Adrenal gland (tissue), 5 donors: ENCODE results near the gene ARHGAP6.

Source experiments
- POLR2A ChIP-seq, 2 donors: fragments of 450-650 bp; IDR thresholded peaks; one replicate each; pipeline ENCODE4 v1.6.1; 2017; ENCODE audit warnings: antibody characterized with exemption in 2 of 2, mild to moderate bottlenecking in 2 of 2, moderate library complexity in 1 of 2
- TF ChIP-seq, protein P1 (sequence below), 6 experiments: fragments of 450-650 bp in 4 of 6; fragments of 200-600 bp in 2 of 6; sonication (generic) in 1 of 6; IDR thresholded peaks; 1 replicate in 5 of 6; 2 replicates in 1 of 6; pipeline versions ENCODE4 v1.5.1 to v1.8.0; 2016 to 2021; ENCODE audit warnings: antibody characterized with exemption in 6 of 6, mild to moderate bottlenecking in 2 of 6, moderate library complexity in 1 of 6
- donor health status: DM: no; HTN: no; CAD: no.

DNA sequence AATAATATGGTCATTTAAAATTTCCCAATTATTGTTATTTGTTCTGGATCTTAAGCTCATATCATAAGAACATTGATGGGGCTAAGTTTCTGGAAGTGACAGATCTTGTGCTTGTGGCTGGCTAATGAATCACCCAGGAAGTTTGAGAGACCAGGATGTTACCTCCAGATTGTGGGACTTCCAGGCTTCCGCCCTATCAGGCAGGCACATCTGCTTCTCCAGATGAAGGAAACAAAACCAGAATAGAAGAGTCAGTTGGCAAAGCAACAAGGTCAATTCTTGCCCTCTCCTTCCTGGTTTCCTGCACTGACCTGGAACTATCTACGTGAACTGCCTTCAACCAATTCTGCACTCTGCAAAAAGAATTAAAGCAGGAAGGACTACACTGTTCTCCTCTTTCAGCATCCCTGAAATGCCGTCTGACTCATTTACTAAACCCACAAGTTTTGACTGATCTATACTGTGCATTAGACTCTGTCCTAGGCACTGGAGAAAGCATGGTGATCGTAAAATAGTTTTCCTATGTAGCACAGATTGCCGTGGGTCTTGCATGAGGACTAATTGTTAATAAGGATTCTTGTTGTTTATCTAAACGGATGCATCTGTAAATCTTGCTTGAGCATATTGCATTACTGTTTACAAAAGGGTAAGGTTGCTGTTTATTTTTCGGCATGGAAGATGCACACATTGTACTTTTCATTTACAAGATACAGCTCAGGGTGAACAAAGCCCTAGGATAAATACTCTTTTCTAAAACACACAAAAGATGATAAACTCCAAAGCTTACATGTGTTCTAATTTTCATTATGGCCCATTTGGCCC, 297.9 kb downstream of the ARHGAP6 start:
- TF ChIP-seq, protein P1, sequence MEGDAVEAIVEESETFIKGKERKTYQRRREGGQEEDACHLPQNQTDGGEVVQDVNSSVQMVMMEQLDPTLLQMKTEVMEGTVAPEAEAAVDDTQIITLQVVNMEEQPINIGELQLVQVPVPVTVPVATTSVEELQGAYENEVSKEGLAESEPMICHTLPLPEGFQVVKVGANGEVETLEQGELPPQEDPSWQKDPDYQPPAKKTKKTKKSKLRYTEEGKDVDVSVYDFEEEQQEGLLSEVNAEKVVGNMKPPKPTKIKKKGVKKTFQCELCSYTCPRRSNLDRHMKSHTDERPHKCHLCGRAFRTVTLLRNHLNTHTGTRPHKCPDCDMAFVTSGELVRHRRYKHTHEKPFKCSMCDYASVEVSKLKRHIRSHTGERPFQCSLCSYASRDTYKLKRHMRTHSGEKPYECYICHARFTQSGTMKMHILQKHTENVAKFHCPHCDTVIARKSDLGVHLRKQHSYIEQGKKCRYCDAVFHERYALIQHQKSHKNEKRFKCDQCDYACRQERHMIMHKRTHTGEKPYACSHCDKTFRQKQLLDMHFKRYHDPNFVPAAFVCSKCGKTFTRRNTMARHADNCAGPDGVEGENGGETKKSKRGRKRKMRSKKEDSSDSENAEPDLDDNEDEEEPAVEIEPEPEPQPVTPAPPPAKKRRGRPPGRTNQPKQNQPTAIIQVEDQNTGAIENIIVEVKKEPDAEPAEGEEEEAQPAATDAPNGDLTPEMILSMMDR (IDR thresholded peaks at IDR 0.05), result no peak
- no peak for TF ChIP-seq POLR2A (IDR thresholded peaks at IDR 0.05)
